ENCODE data around the gene VWA5B1. TPM values are rescaled to one million over a fixed set of nuclear protein-coding genes. Genes with fewer than 3 reads are reported as not detected.
"Not testable (repeated sequence)": the region's sequence is repeated elsewhere in the genome, so short reads cannot be mapped to it uniquely, and the experiment has no call there.

Gene VWA5B1
- total RNA-seq, 3 donors from 2014 or later: not detected

- H3K4me3 Mint-ChIP-seq: no peak overlapping the region
- DNase-seq (no peak), ATAC-seq (no peak)
- H3K4me1 Mint-ChIP-seq (ENCODE audit: low read depth): no peaks in the 10 kb centered on the region
- peaks cover 21% of the 10 kb centered on the region for H3K27me3 Mint-ChIP-seq (ENCODE audit: low read depth)
- no peaks in the 10 kb centered on the region for H3K36me3 Mint-ChIP-seq (ENCODE audit: insufficient read depth)
- H3K9me3 Mint-ChIP-seq: peaks cover 4% of the 10 kb centered on the region
These were observed 18.9 kb upstream of the VWA5B1 start for GRCh38 chr1:20271498-20272400.

- H3K27me3 Mint-ChIP-seq (ENCODE audit: low read depth): peaks cover 21% of the 10 kb centered on the region
- H3K4me3 Mint-ChIP-seq; H3K9me3 Mint-ChIP-seq; H3K36me3 Mint-ChIP-seq (ENCODE audit: insufficient read depth); DNase-seq; ATAC-seq; H3K4me1 Mint-ChIP-seq (ENCODE audit: low read depth): not testable (repeated sequence)
These were observed 17.0 kb upstream of the VWA5B1 start for GRCh38 chr1:20273716-20274115.

- ATAC-seq (no peak), DNase-seq (no peak)
- Mint-ChIP-seq H3K36me3 (ENCODE audit: insufficient read depth) (no peaks in the 10 kb centered on the region), H3K27me3 (ENCODE audit: low read depth) (peaks cover 16% of the 10 kb centered on the region), H3K4me3 (no peak overlapping the region), H3K4me1 (ENCODE audit: low read depth) (no peaks in the 10 kb centered on the region), H3K9me3 (no peaks in the 10 kb centered on the region)
These were observed 15.3 kb upstream of the VWA5B1 start for GRCh38 chr1:20275319-20275925.

GRCh38 chr1:20276485-20277159 lies 14.1 kb upstream of the VWA5B1 start:
- peaks cover 20% of the 10 kb centered on the region for H3K27me3 Mint-ChIP-seq (ENCODE audit: low read depth)
- H3K4me3 Mint-ChIP-seq: no peak overlapping the region
- DNase-seq: no peak
- H3K9me3 Mint-ChIP-seq: no peaks in the 10 kb centered on the region
- H3K4me1 Mint-ChIP-seq (ENCODE audit: low read depth): no peaks in the 10 kb centered on the region
- no peak for ATAC-seq
- H3K36me3 Mint-ChIP-seq (ENCODE audit: insufficient read depth): no peaks in the 10 kb centered on the region

GRCh38 chr1:20278692-20279130 lies 12.0 kb upstream of the VWA5B1 start:
- H3K9me3 Mint-ChIP-seq: no peaks in the 10 kb centered on the region
- ATAC-seq (no peak), DNase-seq (no peak)
- no peaks in the 10 kb centered on the region for H3K36me3 Mint-ChIP-seq (ENCODE audit: insufficient read depth)
- H3K4me3 Mint-ChIP-seq: no peak overlapping the region
- H3K4me1 Mint-ChIP-seq (ENCODE audit: low read depth): no peaks in the 10 kb centered on the region
- H3K27me3 Mint-ChIP-seq (ENCODE audit: low read depth): peaks cover 21% of the 10 kb centered on the region

- Mint-ChIP-seq H3K27me3 (ENCODE audit: low read depth) (peaks cover 21% of the 10 kb centered on the region), H3K9me3 (no peaks in the 10 kb centered on the region), H3K4me3 (no peak overlapping the region), H3K4me1 (ENCODE audit: low read depth) (no peaks in the 10 kb centered on the region), H3K36me3 (ENCODE audit: insufficient read depth) (no peaks in the 10 kb centered on the region)
- no peak for DNase-seq
- no peak for ATAC-seq
These were observed 11.2 kb upstream of the VWA5B1 start for GRCh38 chr1:20279509-20279908.

- no peaks in the 10 kb centered on the region for H3K4me1 Mint-ChIP-seq (ENCODE audit: low read depth)
- no peaks in the 10 kb centered on the region for H3K36me3 Mint-ChIP-seq (ENCODE audit: insufficient read depth)
- no peak for DNase-seq
- H3K4me3 Mint-ChIP-seq: no peak overlapping the region
- H3K27me3 Mint-ChIP-seq (ENCODE audit: low read depth): peaks cover 29% of the 10 kb centered on the region
- ATAC-seq: no peak
- peaks cover 5% of the 10 kb centered on the region for H3K9me3 Mint-ChIP-seq
These were observed 10.3 kb upstream of the VWA5B1 start for GRCh38 chr1:20280341-20280740.

- H3K9me3 Mint-ChIP-seq: peaks cover 10% of the 10 kb centered on the region
- DNase-seq (no peak), ATAC-seq (no peak)
- H3K27me3 Mint-ChIP-seq (ENCODE audit: low read depth): peaks cover 32% of the 10 kb centered on the region
- no peaks in the 10 kb centered on the region for H3K36me3 Mint-ChIP-seq (ENCODE audit: insufficient read depth)
- H3K4me3 Mint-ChIP-seq: no peak overlapping the region
- no peaks in the 10 kb centered on the region for H3K4me1 Mint-ChIP-seq (ENCODE audit: low read depth)
These were observed 9.8 kb upstream of the VWA5B1 start for GRCh38 chr1:20280906-20281305.

GRCh38 chr1:20281801-20282200 lies 8.9 kb upstream of the VWA5B1 start:
- ATAC-seq: no peak
- H3K36me3 Mint-ChIP-seq (ENCODE audit: insufficient read depth): no peaks in the 10 kb centered on the region
- no peak overlapping the region for H3K4me3 Mint-ChIP-seq
- H3K27me3 Mint-ChIP-seq (ENCODE audit: low read depth): peaks cover 34% of the 10 kb centered on the region
- H3K4me1 Mint-ChIP-seq (ENCODE audit: low read depth): no peaks in the 10 kb centered on the region
- DNase-seq: no peak
- H3K9me3 Mint-ChIP-seq: peaks cover 10% of the 10 kb centered on the region

GRCh38 chr1:20282533-20282932 lies 8.1 kb upstream of the VWA5B1 start:
- H3K27me3 Mint-ChIP-seq (ENCODE audit: low read depth): peaks cover 34% of the 10 kb centered on the region
- DNase-seq (no peak), ATAC-seq (no peak)
- H3K36me3 Mint-ChIP-seq (ENCODE audit: insufficient read depth): no peaks in the 10 kb centered on the region
- H3K4me3 Mint-ChIP-seq: no peak overlapping the region
- peaks cover 10% of the 10 kb centered on the region for H3K9me3 Mint-ChIP-seq
- H3K4me1 Mint-ChIP-seq (ENCODE audit: low read depth): no peaks in the 10 kb centered on the region

GRCh38 chr1:20284046-20284445 lies 6.6 kb upstream of the VWA5B1 start:
- H3K9me3 Mint-ChIP-seq: peaks cover 10% of the 10 kb centered on the region
- peaks cover 46% of the 10 kb centered on the region for H3K27me3 Mint-ChIP-seq (ENCODE audit: low read depth)
- no peak for ATAC-seq
- no peaks in the 10 kb centered on the region for H3K36me3 Mint-ChIP-seq (ENCODE audit: insufficient read depth)
- no peak for DNase-seq
- no peaks in the 10 kb centered on the region for H3K4me1 Mint-ChIP-seq (ENCODE audit: low read depth)
- H3K4me3 Mint-ChIP-seq: no peak overlapping the region

GRCh38 chr1:20284625-20285024 lies 6.0 kb upstream of the VWA5B1 start:
- no peak for ATAC-seq
- H3K4me3 Mint-ChIP-seq: no peak overlapping the region
- DNase-seq: no peak

GRCh38 chr1:20285510-20285909 lies 5.2 kb upstream of the VWA5B1 start:
- Mint-ChIP-seq H3K9me3 (peaks cover 10% of the 10 kb centered on the region), H3K27me3 (ENCODE audit: low read depth) (peaks cover 61% of the 10 kb centered on the region), H3K4me1 (ENCODE audit: low read depth) (no peaks in the 10 kb centered on the region), H3K36me3 (ENCODE audit: insufficient read depth) (no peaks in the 10 kb centered on the region), H3K4me3 (no peak overlapping the region)
- ATAC-seq: no peak
- DNase-seq: no peak

More at GRCh38 chr1:20284625-20285024, 6.0 kb upstream of the VWA5B1 start:
- no peaks in the 10 kb centered on the region for H3K4me1 Mint-ChIP-seq (ENCODE audit: low read depth)
- peaks cover 52% of the 10 kb centered on the region for H3K27me3 Mint-ChIP-seq (ENCODE audit: low read depth)
- peaks cover 10% of the 10 kb centered on the region for H3K9me3 Mint-ChIP-seq
- H3K36me3 Mint-ChIP-seq (ENCODE audit: insufficient read depth): no peaks in the 10 kb centered on the region

GRCh38 chr1:20287696-20288095 lies 3.0 kb upstream of the VWA5B1 start:
- Mint-ChIP-seq H3K9me3 (peaks cover 10% of the 10 kb centered on the region), H3K27me3 (ENCODE audit: low read depth) (peaks cover 68% of the 10 kb centered on the region), H3K4me1 (ENCODE audit: low read depth) (peaks cover 14% of the 10 kb centered on the region)
- DNase-seq; H3K36me3 Mint-ChIP-seq (ENCODE audit: insufficient read depth); H3K4me3 Mint-ChIP-seq; ATAC-seq: not testable (repeated sequence)
